MM.1S (cell line): ENCODE measurements around the gene LILRB3.
"Not testable (repeated sequence)": the region's sequence is repeated elsewhere in the genome, so short reads cannot be mapped to it uniquely, and the experiment has no call there.

ENCODE experiments used
- DNase-seq: peaks from one replicate; pipeline ENCODE4 v3.0.0-alpha.2; 2015
- H2AFZ ChIP-seq: fragments of 300-600 bp; sonication (generic); 2 replicates; pipeline ENCODE4 v1.6.0; 2016; ENCODE audit warnings: antibody characterized with exemption, low read length
- H3F3A ChIP-seq: fragments of 300-600 bp; sonication (generic); 2 replicates; pipeline ENCODE4 v1.6.1; 2016; ENCODE audit warnings: mild to moderate bottlenecking, antibody characterized with exemption, low read length, moderate library complexity, mixed read lengths; ENCODE audit not compliant: insufficient read depth
- H3K27ac ChIP-seq: fragments of 300-600 bp; sonication (generic); 2 replicates; pipeline ENCODE4 v1.5.1; 2016; ENCODE audit warnings: mild to moderate bottlenecking, low read length
- H3K27me3 ChIP-seq: fragments of 300-600 bp; sonication (generic); replicated peaks from 2 replicates; pipeline ENCODE4 v1.6.0; 2016; ENCODE audit warnings: low read length; ENCODE audit not compliant: insufficient read depth
- H3K36me3 ChIP-seq: fragments of 300-600 bp; sonication (generic); replicated peaks from 2 replicates; pipeline ENCODE4 v1.6.1; 2016; ENCODE audit warnings: mild to moderate bottlenecking, low read length, mixed read lengths; ENCODE audit not compliant: insufficient read depth
- H3K4me1 ChIP-seq: fragments of 300-600 bp; sonication (generic); 2 replicates; pipeline ENCODE4 v1.6.1; 2016; ENCODE audit warnings: low read length, mixed read lengths
- H3K4me2 ChIP-seq: fragments of 300-600 bp; sonication (generic); 2 replicates; pipeline ENCODE4 v1.6.0; 2016; ENCODE audit warnings: low read depth, low read length
- H3K4me3 ChIP-seq: fragments of 300-600 bp; sonication (generic); 2 replicates; pipeline ENCODE4 v1.5.1; 2016; ENCODE audit warnings: low read length, mixed read lengths
- H3K79me2 ChIP-seq: fragments of 300-600 bp; sonication (generic); 2 replicates; pipeline ENCODE4 v1.6.1; 2016; ENCODE audit warnings: mixed run types, low read length, mixed read lengths
- H3K9ac ChIP-seq: fragments of 300-600 bp; sonication (generic); 2 replicates; pipeline ENCODE4 v1.6.1; 2016; ENCODE audit warnings: low read length, mixed read lengths
- H3K9me2 ChIP-seq: fragments of 300-600 bp; sonication (generic); replicated peaks from 2 replicates; pipeline ENCODE4 v1.6.1; 2016; ENCODE audit warnings: mild to moderate bottlenecking, low read length, mixed read lengths; ENCODE audit not compliant: insufficient read depth
- H3K9me3 ChIP-seq: fragments of 300-600 bp; sonication (generic); replicated peaks from 2 replicates; pipeline ENCODE4 v1.6.1; 2016; ENCODE audit warnings: mild to moderate bottlenecking, low read length, mixed read lengths; ENCODE audit not compliant: insufficient read depth
- H4K20me1 ChIP-seq: fragments of 300-600 bp; sonication (generic); 2 replicates; pipeline ENCODE4 v1.6.1; 2016; ENCODE audit warnings: mild to moderate bottlenecking, low read length, moderate library complexity, mixed read lengths; ENCODE audit not compliant: insufficient read depth
- EZH2 ChIP-seq: fragments of 300-600 bp; sonication (generic); optimal IDR thresholded peaks from 2 replicates; pipeline ENCODE3; 2017; ENCODE audit warnings: low read depth, mild to moderate bottlenecking, antibody characterized with exemption, low read length, mixed read lengths
- EZH2phosphoT487 ChIP-seq: fragments of 300-600 bp; sonication (generic); IDR thresholded peaks from 2 replicates; pipeline ENCODE4 v1.6.1; 2018; ENCODE audit warnings: antibody characterized with exemption, low read length
- TF ChIP-seq, protein P1 (sequence below): fragments of 300-600 bp; sonication (generic); IDR thresholded peaks from 2 replicates; pipeline ENCODE4 v1.5.1; 2016; ENCODE audit warnings: antibody characterized with exemption, low read length, mixed read lengths

LILRB3 gene

DNA sequence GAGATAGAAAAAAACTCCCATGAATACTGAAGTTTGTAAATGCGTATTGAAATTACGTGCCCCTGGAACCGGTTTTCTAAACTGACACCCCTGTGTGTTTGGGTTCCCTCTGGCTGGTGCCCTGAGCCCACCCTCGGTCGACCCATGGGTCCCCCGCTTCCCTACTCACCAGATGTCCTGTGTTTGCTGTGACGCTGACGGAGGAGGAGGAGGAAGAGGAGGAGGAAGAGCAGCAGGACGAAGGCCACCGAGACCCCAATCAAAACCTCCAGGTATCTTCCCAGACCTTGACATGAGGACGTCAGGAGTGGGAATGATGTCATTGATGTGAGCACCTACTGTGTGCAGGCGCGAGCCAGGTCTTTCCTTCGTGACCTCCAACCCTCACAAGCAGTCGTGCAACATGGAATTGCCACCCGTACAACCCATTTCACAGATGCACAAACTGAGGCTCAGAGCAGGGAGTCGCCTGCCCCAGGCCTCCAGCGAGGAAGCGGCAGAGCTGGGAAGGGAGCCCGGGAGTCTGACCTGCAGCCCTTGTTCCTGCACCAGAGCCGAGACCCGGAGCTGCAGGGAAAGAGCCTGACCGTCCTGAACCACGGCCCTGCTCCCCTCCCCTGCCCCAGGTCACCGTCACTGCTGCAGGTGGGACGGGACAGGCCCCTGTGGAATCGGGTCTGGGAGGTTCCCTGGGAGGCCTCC is 3.7 kb downstream of the LILRB3 start:
- Histone ChIP-seq H3K27me3 (no peaks in the 10 kb centered on the region), H3K4me2 (no peak overlapping the region), H4K20me1 (no peaks in the 10 kb centered on the region), H3K9me2 (no peaks in the 10 kb centered on the region), H3K9ac (no peak overlapping the region), H3K27ac (no peak overlapping the region), H3K79me2 (no peaks in the 10 kb centered on the region), H3F3A (no peaks in the 10 kb centered on the region), H3K4me3 (no peak overlapping the region), H3K9me3 (no peaks in the 10 kb centered on the region), H3K4me1 (no peaks in the 10 kb centered on the region), H2AFZ (no peak overlapping the region), H3K36me3 (no peaks in the 10 kb centered on the region)
- TF ChIP-seq EZH2phosphoT487 (no peak), EZH2 (no peak)
- TF ChIP-seq, protein P1, sequence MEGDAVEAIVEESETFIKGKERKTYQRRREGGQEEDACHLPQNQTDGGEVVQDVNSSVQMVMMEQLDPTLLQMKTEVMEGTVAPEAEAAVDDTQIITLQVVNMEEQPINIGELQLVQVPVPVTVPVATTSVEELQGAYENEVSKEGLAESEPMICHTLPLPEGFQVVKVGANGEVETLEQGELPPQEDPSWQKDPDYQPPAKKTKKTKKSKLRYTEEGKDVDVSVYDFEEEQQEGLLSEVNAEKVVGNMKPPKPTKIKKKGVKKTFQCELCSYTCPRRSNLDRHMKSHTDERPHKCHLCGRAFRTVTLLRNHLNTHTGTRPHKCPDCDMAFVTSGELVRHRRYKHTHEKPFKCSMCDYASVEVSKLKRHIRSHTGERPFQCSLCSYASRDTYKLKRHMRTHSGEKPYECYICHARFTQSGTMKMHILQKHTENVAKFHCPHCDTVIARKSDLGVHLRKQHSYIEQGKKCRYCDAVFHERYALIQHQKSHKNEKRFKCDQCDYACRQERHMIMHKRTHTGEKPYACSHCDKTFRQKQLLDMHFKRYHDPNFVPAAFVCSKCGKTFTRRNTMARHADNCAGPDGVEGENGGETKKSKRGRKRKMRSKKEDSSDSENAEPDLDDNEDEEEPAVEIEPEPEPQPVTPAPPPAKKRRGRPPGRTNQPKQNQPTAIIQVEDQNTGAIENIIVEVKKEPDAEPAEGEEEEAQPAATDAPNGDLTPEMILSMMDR, result no peak
- no peak for DNase-seq

DNA sequence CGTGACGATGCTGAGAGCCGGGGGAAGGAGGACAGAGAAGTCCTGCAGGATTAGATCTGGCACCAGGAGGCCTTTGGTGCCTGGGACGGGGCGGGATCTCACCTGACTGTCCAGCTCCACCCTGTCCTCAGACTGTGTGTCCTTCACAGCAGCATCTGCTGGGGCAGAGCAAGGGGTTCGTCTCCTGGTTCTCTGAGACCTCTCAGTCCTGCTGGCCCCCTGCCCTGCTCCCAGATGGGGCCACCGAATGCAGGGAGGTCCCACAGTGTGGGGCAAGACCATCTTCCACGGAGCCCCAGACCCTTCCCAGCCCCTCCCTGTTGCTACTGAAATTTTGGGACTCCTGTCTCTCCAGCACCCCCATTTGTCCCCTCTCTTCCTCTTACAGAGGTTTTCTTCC is 4.5 kb downstream of the LILRB3 start:
- H4K20me1 ChIP-seq, result no peaks in the 10 kb centered on the region
- no peak overlapping the region for H2AFZ ChIP-seq
- DNase-seq, result no peak
- H3K27ac ChIP-seq, result no peak overlapping the region
- TF ChIP-seq EZH2phosphoT487 (no peak), EZH2 (no peak)
- TF ChIP-seq, protein P1, result no peak
- H3K4me2 ChIP-seq, result no peak overlapping the region
- no peaks in the 10 kb centered on the region for H3K4me1 ChIP-seq
- no peaks in the 10 kb centered on the region for H3K9me2 ChIP-seq
- H3K79me2 ChIP-seq, result no peaks in the 10 kb centered on the region
- H3K4me3 ChIP-seq, result no peak overlapping the region
- H3K9me3 ChIP-seq, result no peaks in the 10 kb centered on the region
- H3K36me3 ChIP-seq, result no peaks in the 10 kb centered on the region
- H3K27me3 ChIP-seq, result no peaks in the 10 kb centered on the region
- no peak overlapping the region for H3K9ac ChIP-seq
- H3F3A ChIP-seq, result no peaks in the 10 kb centered on the region

DNA sequence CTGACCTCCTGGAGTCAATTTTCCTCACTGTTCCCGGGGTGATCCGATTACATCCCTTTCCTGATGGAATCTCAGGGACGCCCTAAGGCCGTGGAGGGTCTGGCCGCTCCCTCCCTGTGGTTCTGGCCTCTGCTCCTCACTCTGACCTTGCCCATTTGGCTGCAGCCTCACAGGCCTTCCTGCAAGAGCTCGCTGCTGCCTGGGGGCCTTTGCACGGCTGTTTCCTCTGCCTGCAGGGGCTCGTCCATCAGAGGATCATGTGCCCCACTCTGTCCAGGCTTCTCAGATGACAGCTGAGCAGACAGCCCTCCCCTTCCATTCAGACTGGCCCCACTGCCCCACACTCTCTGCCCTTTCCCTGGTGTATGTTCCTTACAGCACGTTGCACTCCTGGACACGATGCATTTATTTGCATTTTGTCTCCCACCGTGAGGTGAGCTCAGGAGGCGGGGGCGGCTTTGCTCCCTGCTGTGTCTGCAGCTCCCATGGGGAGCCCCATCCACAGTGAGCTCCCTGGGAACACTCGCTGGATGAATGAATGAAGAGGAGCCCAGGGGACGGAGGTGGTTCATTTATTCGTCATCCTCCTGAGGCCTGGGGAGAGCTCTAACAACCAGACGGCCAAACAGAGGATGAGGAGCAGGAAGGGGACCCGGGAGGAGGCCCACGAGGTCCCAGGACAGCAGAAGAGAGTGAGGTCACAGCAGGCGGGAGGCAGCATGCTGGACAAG is 5.1 kb downstream of the LILRB3 start:
- not testable (repeated sequence) for H3F3A ChIP-seq, H3K4me2 ChIP-seq, H3K79me2 ChIP-seq, H3K27me3 ChIP-seq, H3K9me3 ChIP-seq, H3K36me3 ChIP-seq, H4K20me1 ChIP-seq, H3K4me1 ChIP-seq, H2AFZ ChIP-seq, H3K9me2 ChIP-seq, H3K9ac ChIP-seq, H3K27ac ChIP-seq, H3K4me3 ChIP-seq, DNase-seq

DNA sequence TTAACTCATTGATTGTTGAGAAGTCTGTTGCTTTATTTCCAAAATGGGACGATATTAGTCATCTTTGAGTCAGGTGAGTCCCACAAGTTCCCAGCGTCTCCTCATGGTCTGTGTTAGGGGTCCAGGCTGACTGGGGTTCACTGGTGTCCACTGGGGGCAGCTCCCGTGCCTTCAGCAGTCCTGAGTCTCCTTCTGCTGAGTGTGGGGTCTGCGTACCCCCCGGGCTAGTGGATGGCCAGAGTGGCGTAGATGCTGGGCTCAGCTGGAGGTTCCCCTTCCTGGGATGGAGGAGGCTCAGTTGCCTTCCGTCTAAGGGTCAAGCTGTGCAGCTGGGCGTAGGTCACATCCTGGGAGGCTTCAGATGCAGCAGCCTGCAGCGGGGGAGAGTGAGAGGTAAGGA is 5.9 kb downstream of the LILRB3 start:
- H3K27ac ChIP-seq, result no peak overlapping the region
- no peak overlapping the region for H3K4me2 ChIP-seq
- H3K79me2 ChIP-seq, result no peaks in the 10 kb centered on the region
- H3K4me1 ChIP-seq, result no peaks in the 10 kb centered on the region
- H3K4me3 ChIP-seq, result no peak overlapping the region
- no peaks in the 10 kb centered on the region for H3K9me2 ChIP-seq
- no peak overlapping the region for H2AFZ ChIP-seq
- no peaks in the 10 kb centered on the region for H3K36me3 ChIP-seq
- no peaks in the 10 kb centered on the region for H4K20me1 ChIP-seq
- DNase-seq, result no peak
- no peaks in the 10 kb centered on the region for H3K27me3 ChIP-seq
- TF ChIP-seq, protein P1, result no peak
- H3F3A ChIP-seq, result no peaks in the 10 kb centered on the region
- no peaks in the 10 kb centered on the region for H3K9me3 ChIP-seq
- no peak overlapping the region for H3K9ac ChIP-seq

DNA sequence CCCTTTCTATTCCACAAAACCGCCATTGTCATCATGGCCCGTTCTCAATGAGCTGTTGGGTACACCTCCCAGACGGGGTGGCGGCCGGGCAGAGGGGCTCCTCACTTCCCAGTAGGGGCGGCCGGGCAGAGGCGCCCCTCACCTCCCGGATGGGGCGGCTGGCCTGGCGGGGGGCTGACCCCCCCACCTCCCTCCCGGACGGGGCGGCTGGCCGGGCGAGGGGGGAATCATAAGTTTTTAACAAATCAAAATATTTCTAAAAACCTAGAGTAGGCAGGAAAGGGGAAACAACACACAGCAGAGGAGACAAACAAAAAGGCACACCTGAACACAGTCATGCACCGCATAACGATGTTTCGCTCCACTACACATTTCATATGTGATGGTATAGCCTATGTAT is 8.1 kb downstream of the LILRB3 start:
- not testable (repeated sequence) for H3K36me3 ChIP-seq, H4K20me1 ChIP-seq, H3K4me1 ChIP-seq, H3K9me2 ChIP-seq, H3K9me3 ChIP-seq, H3K79me2 ChIP-seq, H3K4me2 ChIP-seq, H3K27ac ChIP-seq, H3K27me3 ChIP-seq, H3K9ac ChIP-seq, H3K4me3 ChIP-seq, DNase-seq, H2AFZ ChIP-seq
- H3F3A ChIP-seq, result peaks cover 14% of the 10 kb centered on the region
